Left colon (tissue), 2 donors: ENCODE measurements around the gene SLC6A8. TPM values are rescaled to one million over a fixed set of nuclear protein-coding genes. Genes with fewer than 3 reads are reported as not detected.
"Not testable (repeated sequence)": the region's sequence is repeated elsewhere in the genome, so short reads cannot be mapped to it uniquely, and the experiment has no call there.

ENCODE experiments used
- ATAC-seq: fragments of 200-7000 bp; cut with Tn5 transposase; one replicate; pipeline ENCODE4 v1.9.1; 2020; ENCODE audit warnings: mild to moderate bottlenecking, moderate library complexity
- DNase-seq, 2 donors: peaks; one replicate each; pipeline ENCODE4 v3.0.0-alpha.2; 2020
- intact Hi-C, 2 donors: fragments of 100-400 bp; cut with DNase I in 1 of 2; cut with micrococcal nuclease in 1 of 2; formaldehyde crosslinking; loops; one replicate each; pipeline versions ENCODE4 v1.11.2 to v1.14.0; 2022; cut with DNase I, micrococcal nuclease
- total RNA-seq, 2 donors: library from RNA; stranded (reverse); fragmentation: NEBNext Ultra II Directional; extraction: Animal tissue kit (Norgen Biotek cat#: 25700); gene quantifications; one replicate each; pipeline ENCODE4 v1.2.1, GENCODE V29; 2021
- donor health status: DM: no; HTN: no; CAD: no.
- donor health status: DM: yes; HTN: yes; CAD: no.

Gene SLC6A8
- total RNA-seq, 2 donors from 2014 or later: 170 to 270 TPM

- DNase-seq: no peak
- intact Hi-C loops: no loop called here
- ATAC-seq: no peak
These were observed 48.5 kb downstream of the SLC6A8 start for GRCh38 chrX:153736071-153736820.

DNA sequence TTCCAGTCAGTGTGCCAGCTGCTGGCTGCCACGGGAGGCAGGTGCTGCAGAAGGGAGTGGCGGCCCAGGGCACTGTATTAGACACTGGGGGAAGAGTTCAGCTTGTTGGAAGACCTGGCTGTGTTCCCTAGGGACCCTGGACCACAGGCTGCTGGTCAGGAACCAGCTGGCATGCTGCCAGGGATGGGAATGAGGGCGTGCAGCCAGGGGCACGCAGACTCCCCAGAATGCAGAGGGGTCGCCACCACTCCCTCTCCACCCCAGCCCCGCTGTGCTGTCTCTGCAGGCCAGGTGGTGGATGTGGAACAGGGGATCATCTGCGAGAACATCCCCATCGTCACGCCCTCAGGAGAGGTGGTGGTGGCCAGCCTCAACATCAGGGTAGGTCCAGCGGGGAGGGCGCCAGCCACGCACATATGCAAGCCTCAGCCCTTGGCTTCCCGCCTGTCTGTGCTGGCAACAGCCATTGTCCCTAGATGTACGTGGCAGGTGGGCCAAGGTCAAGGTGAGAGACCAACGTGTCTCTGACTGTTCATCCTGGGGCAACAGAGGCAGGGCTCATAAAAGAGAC, 49.2 kb downstream of the SLC6A8 start:
- intact Hi-C loops: no loop called here
- ATAC-seq (no peak), DNase-seq (no peak)

DNA sequence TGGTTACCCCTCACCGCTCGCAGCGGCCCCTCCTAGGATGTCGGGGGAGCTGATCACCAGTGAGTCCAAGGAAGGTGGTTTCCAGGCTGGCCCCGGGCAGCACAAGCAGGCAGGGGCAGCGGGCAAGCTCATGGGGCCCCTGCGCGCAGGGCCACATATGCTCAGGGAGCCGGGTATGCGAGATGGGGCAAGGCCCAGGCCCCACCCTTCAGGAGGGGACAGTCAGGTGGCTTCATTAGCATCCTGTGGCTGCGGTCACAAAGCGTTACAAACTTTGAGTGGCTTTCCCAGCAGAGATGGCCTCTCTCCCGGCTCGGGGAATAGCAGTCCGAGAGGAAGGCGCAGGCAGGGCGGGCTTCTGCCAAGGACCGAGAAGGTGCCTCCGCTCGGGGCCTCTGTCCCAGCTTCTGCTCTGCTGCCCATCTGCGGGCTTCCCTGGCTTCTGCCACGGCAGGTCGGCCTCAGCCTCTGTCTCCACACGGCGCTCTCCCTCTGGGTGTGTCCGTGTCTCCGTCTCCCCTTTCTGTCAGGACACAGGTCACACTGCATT, 50.4 kb downstream of the SLC6A8 start:
- intact Hi-C loops: no loop called here
- ATAC-seq (no peak), DNase-seq (no peak)

- DNase-seq (no peak), ATAC-seq (no peak)
- intact Hi-C loops: no loop called here
These were observed 52.2 kb downstream of the SLC6A8 start for GRCh38 chrX:153739754-153740486.

DNA sequence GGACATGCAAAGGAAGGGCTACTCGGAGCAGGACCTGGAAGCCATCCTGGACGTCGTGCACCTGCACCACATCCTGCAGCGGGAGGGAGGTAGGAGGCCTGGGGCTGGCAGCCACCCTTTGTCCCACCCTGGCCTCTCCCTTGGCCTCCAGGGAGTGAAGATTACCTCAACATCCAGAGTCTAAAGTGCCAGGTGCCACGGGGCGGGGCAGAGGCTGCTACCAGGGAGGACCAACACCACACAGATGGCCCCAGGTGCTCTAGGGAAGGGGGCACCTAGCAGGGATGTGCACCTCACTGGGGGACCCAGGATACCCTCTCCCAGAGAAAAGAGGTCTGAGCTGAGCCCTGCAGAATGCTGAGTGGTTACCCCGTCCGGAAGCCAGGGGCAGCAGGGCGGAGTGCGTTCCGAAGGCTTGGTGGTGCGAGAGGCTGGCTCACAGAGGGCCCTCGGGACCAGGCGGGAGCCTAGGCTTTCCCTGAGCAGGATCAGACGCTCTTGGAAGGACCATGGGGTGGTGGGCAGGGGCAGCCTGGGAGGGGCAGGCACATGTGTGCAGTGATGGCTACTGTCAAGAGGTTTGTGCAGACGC, 53.0 kb downstream of the SLC6A8 start:
- peak; percentile 53 for ATAC-seq
- intact Hi-C loops: no loop called here
- no peak for DNase-seq

GRCh38 chrX:153741446-153741845, 53.7 kb downstream of the SLC6A8 start:
- intact Hi-C loops: no loop called here
- DNase-seq (no peak), ATAC-seq (no peak)

DNA sequence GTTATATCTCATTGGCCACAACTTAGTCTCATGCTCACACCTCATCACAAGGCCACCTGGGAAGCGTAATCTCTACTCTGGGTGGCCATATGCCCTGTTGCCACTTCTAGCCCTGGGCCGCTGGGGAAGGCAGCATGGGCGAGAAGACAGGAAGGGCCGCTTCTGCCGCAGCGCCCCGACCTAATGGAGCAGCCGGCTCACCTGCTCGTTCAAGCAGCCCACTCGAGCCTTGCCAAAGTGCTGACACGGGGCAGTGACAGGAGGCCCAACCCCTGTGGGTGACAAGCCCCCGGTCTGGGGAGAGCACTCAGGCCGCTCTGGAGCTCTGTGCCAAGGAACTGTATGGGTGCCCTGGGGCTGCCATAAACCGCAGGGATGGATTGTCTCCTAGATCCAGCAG, 54.4 kb downstream of the SLC6A8 start:
- intact Hi-C loops, DNase-seq, ATAC-seq: not testable (repeated sequence)

DNA sequence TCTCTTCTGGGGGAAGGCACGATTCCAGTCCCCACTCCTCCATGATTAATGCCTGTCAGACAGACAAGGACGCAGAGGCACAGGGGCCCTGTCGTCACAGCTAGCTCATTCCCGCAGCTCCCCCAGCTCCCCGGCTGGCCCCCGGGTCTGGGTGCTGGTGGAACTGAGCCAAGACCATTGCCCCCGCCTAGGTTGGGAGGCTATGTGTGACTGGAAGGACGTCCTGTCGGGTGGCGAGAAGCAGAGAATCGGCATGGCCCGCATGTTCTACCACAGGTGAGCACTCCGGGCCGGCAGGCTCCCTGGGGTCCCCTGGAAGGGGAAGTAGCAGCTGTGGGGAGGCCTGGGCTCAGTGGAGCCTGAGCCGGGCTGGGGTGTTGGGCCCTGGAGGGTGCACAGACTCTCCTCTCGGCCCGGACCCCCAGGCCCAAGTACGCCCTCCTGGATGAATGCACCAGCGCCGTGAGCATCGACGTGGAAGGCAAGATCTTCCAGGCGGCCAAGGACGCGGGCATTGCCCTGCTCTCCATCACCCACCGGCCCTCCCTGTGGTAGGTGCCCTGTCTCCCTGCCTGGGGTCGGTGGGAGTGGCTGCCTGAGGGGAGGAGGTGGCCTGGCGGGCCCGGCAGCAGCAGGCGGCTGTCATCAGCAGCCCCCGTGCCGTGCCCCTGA, 55.2 kb downstream of the SLC6A8 start:
- ATAC-seq, intact Hi-C loops: not testable (repeated sequence)
- DNase-seq: peak in 1 of 2 donors; percentile 16

- intact Hi-C loops: not testable (repeated sequence)
- peak; percentile 87 to 93 for DNase-seq
- peak; percentile 78 for ATAC-seq
These were observed 55.9 kb downstream of the SLC6A8 start for GRCh38 chrX:153743468-153744209.

GRCh38 chrX:153744210-153745066, 56.7 kb downstream of the SLC6A8 start:
- DNase-seq: peak in 1 of 2 donors; percentile 35
- intact Hi-C loops: no loop called here

GRCh38 chrX:153745067-153745433, 57.3 kb downstream of the SLC6A8 start:
- ATAC-seq, DNase-seq, intact Hi-C loops: not testable (repeated sequence)

More at GRCh38 chrX:153744210-153745066, 56.7 kb downstream of the SLC6A8 start:
- ATAC-seq: peak; percentile 14

Other genes with a start within 250 kb of the SLC6A8 start
- gene TREX2, start 241.9 kb upstream of the SLC6A8 start, total RNA-seq: under 1 TPM; 0.42 to 0.73 TPM
- 10 to 100 TPM; 13.0 to 19.0 TPM for gene HAUS7, start 217.3 kb upstream of the SLC6A8 start, total RNA-seq
- 1 to 10 TPM; 7.8 to 9.9 TPM for gene BGN, start 192.9 kb upstream of the SLC6A8 start, total RNA-seq
- under 1 TPM; 0.08 to 0.21 TPM for gene ATP2B3, start 170.3 kb upstream of the SLC6A8 start, total RNA-seq
- 10 to 100 TPM; 20.4 to 21.8 TPM for gene CCNQ, start 88.8 kb upstream of the SLC6A8 start, total RNA-seq
- gene DUSP9, start 40.7 kb upstream of the SLC6A8 start, total RNA-seq: not detected
- 10 to 100 TPM in 1 of 2 donors, 1 to 10 TPM in 1; 1.1 to 14.2 TPM for gene PNCK, start 14.1 kb upstream of the SLC6A8 start, total RNA-seq
- gene BCAP31, start 36.5 kb downstream of the SLC6A8 start, total RNA-seq: 100 to 1,000 TPM; 200 to 203 TPM
- 10 to 100 TPM; 15.1 to 15.9 TPM for gene ABCD1, start 36.9 kb downstream of the SLC6A8 start, total RNA-seq
- gene PLXNB3, start 76.3 kb downstream of the SLC6A8 start, total RNA-seq: 1 to 10 TPM; 1.0 to 5.4 TPM
- gene SRPK3, start 93.1 kb downstream of the SLC6A8 start, total RNA-seq: 1 to 10 TPM; 1.4 to 1.7 TPM
- 10 to 100 TPM; 76.1 to 93.6 TPM for gene IDH3G, start 106.4 kb downstream of the SLC6A8 start, total RNA-seq
- 100 to 1,000 TPM; 216 to 237 TPM for gene SSR4, start 106.7 kb downstream of the SLC6A8 start, total RNA-seq
- gene PDZD4, start 142.6 kb downstream of the SLC6A8 start, total RNA-seq: 1 to 10 TPM; 1.0 to 3.8 TPM
- gene L1CAM, start 198.2 kb downstream of the SLC6A8 start, total RNA-seq: 1 to 10 TPM; 3.7 to 8.8 TPM
- gene AVPR2, start 216.7 kb downstream of the SLC6A8 start, total RNA-seq: under 1 TPM; 0.52 to 0.64 TPM
- gene ARHGAP4, start 238.3 kb downstream of the SLC6A8 start, total RNA-seq: 10 to 100 TPM; 26.6 to 35.5 TPM
- 10 to 100 TPM; 52.7 to 68.0 TPM for gene NAA10, start 247.1 kb downstream of the SLC6A8 start, total RNA-seq